ENCODE measurements around the gene AP3S2.
"Not testable (repeated sequence)": the region's sequence is repeated elsewhere in the genome, so short reads cannot be mapped to it uniquely, and the experiment has no call there.

Gene AP3S2

DNA sequence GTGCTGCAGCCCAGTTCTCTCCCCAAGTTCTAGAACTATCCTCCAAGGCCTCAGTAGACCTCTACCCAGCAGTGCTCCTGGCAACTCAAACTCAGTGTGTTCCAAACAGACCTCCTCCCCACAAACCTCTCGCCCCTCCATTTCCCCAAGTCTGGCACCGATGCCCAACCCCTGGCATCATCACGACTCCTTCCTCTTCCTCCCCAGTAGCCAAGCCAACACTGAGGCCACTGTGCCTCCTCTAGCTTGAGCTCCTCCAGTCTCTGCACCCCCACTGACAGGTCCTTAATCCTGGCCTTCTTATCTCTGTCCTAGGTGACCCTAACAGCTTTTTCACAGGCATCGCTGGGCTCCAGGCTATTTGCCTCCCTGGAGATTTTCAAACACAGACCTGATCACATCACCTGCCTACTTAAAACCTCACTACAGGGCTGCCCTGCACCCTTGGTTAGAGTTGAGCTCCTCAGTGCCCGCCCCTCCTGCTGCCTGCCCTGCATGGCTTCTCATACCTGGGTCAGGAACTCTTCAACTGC, 12.1 kb upstream of the AP3S2 start:
- no peak for DNase-seq (ENCODE audit: low read depth, low spot score)
- no peak overlapping the region for H3K4me3 ChIP-seq (ENCODE audit: low read length)

GRCh38 chr15:89904519-89904918, 10.7 kb upstream of the AP3S2 start:
- no peak overlapping the region for H3K4me3 ChIP-seq (ENCODE audit: low read length)
- no peak for DNase-seq (ENCODE audit: low read depth, low spot score)

DNA sequence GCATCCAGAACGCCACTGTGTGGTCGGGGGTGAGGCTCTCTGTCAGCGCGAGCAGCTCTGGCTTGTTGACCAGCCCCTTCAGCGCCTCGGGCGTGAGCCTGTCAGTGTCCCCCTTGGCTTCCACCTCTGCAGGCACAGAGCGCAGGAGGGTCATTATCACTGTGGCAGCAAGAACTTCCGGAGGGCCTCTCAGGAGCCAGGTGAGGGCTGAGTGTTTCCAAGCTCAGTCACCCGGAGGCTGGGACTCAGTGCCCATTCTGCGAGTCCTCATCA, 10.0 kb upstream of the AP3S2 start:
- no peak for DNase-seq (ENCODE audit: low read depth, low spot score)
- H3K4me3 ChIP-seq (ENCODE audit: low read length), result no peak overlapping the region

DNA sequence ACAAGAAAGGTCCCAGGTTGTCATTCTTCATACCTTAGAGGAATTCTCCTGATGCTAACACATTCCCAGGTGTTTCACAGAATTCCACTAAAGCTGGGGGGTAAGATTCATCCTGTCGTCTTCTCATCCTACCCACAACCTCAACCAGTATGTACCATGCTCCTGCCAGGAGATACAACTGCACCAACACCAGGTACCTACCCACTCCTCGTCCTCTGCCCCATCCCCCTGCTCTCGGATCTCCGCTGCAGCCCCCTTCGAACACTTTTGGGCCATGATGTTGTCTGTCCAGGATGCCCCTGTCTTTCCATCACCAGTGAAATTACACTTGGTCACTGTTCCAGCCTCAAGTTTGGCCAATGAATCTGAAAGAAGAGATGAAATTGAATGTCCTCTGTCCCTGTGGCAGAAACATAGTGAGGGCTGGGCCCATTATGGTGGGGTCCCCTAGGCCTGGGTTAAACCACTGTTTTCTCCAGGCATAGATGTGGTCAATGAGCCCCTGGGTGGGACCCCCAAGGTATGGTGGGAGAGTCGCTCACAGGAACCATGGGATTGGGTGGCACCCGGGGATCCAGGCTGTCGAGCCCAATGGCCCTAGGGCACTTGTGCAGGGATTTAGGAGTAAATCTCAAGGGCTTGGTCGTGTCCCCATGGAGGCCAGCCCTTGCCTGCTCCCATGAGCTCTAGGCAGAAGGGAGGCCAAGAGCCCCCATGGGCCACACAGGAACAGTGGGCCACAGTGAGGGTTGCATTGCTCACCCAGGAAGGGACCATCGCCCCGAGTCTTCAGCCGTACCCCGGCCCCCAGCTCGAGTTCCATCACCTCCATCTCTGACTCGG, 9.4 kb upstream of the AP3S2 start:
- DNase-seq (ENCODE audit: low read depth, low spot score), result no peak
- H3K4me3 ChIP-seq (ENCODE audit: low read length), result no peak overlapping the region

DNA sequence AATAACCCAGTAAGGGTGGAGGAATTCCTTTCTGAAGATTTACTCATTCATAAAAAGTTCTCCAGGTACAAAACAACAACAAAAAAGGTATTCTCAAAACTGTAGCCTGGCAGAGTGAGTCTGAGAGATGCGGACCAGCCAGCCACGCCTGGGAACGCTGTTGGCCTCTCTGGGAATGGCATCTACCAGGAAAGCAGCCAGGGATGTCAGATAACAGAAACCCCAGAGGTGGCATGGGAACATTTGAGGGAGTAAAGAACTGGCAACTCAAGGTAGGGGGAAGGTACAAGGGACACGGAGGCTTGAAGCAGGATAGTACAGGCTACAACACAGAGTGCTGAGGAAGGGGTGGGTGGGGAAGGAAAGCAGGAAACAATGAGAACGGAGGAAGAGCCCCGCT, 7.1 kb upstream of the AP3S2 start:
- DNase-seq (ENCODE audit: low read depth, low spot score), result no peak
- H3K4me3 ChIP-seq (ENCODE audit: low read length), result no peak overlapping the region

DNA sequence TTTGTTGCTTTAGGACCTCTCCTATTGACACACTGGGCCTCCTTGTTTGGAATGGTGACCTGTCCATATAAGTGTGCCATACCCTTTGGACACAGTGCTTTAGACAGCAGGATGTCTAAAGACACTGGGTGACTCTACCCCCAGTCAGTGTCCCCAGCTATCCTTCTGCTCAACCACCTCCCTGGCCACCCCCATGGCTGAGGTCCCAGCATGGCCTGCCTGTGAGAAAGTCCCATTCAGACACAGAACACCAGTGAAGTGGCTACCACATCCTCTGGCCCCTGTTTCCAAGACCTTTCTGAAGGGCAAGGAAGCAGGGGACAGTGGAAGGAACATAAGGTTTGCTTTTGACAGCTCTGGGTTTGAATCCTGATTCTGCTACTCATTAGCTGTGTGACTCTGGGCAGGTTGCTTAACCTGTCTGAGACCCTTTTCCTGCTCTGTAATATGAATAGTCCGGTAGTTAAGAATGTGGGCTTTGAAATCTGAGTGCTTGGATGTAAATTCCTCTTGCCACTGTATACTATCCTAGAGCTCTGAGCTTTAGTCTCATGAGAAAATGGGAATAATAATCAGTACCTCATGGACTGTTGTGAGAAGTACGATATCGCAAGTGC, 6.3 kb upstream of the AP3S2 start:
- DNase-seq (ENCODE audit: low read depth, low spot score), result no peak
- no peak overlapping the region for H3K4me3 ChIP-seq (ENCODE audit: low read length)

- no peak for DNase-seq (ENCODE audit: low read depth, low spot score)
- H3K4me3 ChIP-seq (ENCODE audit: low read length), result no peak overlapping the region
These were observed 5.6 kb upstream of the AP3S2 start for GRCh38 chr15:89899295-89899945.

DNA sequence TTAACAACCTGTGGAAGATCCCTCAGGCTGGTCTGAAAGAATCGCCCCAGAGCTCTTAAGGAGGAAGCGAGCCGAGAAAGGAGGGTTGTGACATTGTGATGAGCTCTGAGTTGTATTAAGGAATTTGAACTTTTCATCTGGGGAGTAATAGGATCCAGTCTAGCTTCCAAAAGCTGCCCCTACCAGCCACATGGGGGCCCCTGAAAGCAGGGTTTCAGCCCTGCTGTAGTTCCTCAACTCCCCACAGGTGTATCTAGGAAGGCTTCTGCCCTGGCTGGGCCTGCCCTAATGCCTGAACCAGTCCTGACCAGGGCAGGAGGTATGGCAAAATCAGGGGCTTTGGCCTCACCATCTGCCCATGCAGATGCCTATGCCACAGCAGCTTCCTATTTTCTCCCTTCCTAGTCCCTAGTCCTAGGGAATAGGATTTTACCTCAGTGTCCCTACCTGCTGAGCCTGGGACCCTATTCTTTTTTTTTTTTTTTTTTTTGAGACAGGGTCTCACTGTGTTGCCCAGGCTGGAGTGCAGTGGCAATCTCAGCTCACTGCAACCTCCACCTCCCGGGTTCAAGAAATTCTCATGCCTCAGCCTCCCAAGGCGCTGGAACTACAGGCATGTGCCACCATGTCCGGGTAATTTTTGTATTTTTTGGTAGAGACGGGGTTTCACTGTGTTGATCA, 5.0 kb upstream of the AP3S2 start:
- peak; percentile 70 for DNase-seq (ENCODE audit: low read depth, low spot score)
- no peak overlapping the region for H3K4me3 ChIP-seq (ENCODE audit: low read length)

DNA sequence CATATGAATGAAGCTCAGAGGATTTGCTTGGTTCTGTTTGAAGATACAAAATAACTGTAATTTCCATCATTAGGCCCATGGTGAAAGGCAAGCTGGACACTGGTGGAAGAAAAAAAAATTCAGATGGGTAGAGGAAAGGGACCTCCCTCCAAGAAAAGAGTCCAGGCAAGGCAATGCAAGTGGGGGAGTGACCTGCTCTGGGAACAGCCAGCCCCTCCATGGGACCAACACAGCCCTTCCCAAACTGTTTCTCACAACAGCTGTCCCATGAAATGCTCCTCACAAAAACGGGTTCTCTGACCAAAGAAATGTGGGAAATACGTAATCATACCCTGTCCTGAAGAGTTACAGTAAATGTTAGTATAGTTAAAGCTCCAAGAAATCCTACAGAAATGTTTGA, 4.4 kb upstream of the AP3S2 start:
- DNase-seq (ENCODE audit: low read depth, low spot score), result no peak
- H3K4me3 ChIP-seq (ENCODE audit: low read length), result no peak overlapping the region

GRCh38 chr15:89893027-89893426, 767 bp downstream of the AP3S2 start:
- no peak for DNase-seq (ENCODE audit: low read depth, low spot score)

GRCh38 chr15:89888214-89888804, 5.5 kb downstream of the AP3S2 start:
- no peak for DNase-seq (ENCODE audit: low read depth, low spot score)
- no peak overlapping the region for H3K4me3 ChIP-seq (ENCODE audit: low read length)

More at GRCh38 chr15:89893027-89893426, 767 bp downstream of the AP3S2 start:
- peak overlapping the region; percentile 89 for H3K4me3 ChIP-seq (ENCODE audit: low read length)

GRCh38 chr15:89885611-89886010, 8.2 kb downstream of the AP3S2 start:
- H3K4me3 ChIP-seq (ENCODE audit: low read length), result no peak overlapping the region
- DNase-seq (ENCODE audit: low read depth, low spot score), result no peak

DNA sequence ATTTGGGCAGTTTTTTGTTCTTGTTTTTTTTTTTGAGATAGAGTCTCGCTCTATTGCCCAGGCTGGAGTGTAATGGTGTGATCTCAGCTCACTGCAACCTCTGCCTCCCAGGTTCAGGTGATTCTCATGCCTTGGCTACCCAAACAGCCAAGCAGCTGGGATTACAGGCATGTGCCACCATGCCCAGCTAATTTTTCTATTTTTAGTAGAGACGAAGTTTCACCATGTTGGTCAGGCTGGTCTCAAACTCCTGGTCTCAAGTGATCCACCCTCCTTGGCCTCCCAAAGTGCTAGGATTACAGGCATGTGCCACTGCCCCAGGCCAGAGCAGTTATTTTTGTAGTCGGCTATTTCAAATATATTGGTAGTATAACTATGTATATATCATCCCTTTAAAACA, 8.6 kb downstream of the AP3S2 start:
- not testable (repeated sequence) for DNase-seq (ENCODE audit: low read depth, low spot score); H3K4me3 ChIP-seq (ENCODE audit: low read length)

GRCh38 chr15:89883518-89883917, 10.3 kb downstream of the AP3S2 start:
- no peak overlapping the region for H3K4me3 ChIP-seq (ENCODE audit: low read length)
- DNase-seq (ENCODE audit: low read depth, low spot score), result no peak

DNA sequence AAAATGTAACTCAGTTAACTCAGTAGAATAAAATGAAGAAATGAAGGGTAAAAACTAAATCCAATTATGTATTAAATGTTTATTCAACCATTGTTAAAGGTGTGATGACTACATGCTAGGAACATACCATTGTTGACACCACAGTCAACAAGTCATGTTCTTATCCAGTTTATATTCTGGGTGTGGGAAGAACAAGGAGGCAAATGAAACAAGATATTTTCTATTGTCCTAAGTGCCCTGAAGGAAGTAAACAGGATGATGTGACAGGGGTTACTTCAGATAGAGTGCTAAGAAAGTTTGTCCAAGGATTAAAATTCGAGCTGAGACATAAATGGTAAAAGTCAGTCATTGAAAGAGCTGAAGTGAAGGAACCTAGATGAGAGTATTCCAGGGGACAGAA, 13.1 kb downstream of the AP3S2 start:
- H3K4me3 ChIP-seq (ENCODE audit: low read length), result no peak overlapping the region
- no peak for DNase-seq (ENCODE audit: low read depth, low spot score)

DNA sequence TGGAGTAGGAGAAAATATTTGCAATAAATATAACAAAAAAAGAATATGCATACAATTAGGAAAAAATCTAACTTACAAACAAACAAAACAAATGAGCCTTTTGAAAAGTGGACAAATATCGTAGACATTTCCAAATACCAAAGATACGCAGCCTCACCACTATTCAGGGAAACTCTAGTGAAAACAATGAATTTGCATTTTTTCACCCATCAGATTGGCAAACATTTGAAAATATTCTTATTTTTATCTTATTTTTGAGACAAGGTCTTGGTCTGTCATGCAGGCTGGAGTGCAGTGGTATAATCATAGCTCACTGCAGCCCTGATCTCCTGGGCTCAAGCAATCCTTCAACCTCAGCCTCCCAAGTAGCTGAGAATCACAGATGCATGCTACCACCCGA, 15.5 kb downstream of the AP3S2 start:
- H3K4me3 ChIP-seq (ENCODE audit: low read length), result no peak overlapping the region
- no peak for DNase-seq (ENCODE audit: low read depth, low spot score)

DNA sequence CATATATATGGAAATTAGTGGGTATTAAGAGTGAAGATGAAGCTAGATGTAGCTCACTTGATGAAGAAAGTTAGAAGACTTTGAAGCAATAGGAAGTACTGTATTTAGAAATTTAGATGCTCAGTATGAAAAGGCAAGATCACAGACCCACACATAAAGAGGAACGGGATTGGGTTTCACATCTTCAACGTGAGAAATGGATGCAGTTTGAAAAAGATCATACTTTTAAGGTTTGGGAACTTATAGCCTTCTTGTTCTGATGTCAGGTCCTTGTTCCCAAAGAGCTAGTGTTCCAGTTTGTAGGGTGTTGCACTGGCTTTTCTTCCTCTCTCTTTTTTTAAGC, 16.7 kb downstream of the AP3S2 start:
- no peak overlapping the region for H3K4me3 ChIP-seq (ENCODE audit: low read length)
- no peak for DNase-seq (ENCODE audit: low read depth, low spot score)

DNA sequence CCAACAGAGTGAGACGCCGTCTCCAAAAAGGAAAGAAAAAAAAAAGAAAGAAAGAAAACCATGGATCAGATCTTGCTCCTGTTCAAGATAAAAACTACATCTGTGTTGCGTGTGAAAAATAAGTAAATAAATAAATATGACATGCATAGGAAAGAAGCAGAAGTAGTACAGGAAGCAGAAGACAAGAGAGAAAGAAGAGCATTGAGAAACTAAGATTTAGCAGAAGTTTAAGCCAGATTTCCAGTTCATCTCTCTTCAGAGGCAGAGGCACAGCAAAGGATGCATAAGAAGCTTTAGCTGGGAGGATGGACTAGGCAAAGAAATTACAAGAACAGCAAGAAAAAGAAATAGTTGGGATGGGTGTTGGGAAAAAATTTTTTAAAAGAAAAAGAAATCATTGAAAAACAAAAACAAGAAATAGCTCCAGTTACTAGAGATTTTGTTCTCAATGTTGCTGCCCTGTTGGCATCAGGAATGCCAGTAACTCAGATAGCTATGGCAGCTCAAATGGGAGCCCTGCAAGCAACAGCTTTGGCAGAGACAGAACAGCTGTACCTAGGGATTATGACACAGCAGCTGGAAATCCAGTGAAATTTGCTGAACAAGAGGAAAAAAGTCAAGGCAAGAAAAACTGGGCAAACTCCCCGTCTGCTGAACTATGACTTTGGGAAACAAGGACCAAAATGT, 17.3 kb downstream of the AP3S2 start:
- no peak overlapping the region for H3K4me3 ChIP-seq (ENCODE audit: low read length)
- DNase-seq (ENCODE audit: low read depth, low spot score), result no peak

DNA sequence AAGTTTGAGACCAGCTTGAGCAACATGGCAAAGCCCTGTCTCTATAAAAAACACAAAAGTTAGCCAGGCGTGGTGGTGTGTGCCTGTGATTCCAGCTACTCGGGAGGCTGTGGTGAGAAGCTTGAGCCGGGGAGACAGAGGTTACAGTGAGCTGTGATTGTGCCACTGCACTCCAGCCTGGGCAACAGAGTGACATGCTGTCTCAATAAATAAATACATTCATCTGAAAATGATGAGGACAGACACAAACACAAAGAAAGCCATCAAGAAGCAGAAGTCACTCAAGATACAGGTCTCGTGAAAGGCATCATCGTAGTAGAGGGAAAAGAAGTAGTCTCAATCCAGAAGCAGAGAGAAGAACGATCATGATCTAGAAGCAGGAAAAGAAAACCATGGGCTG, 18.1 kb downstream of the AP3S2 start:
- no peak overlapping the region for H3K4me3 ChIP-seq (ENCODE audit: low read length)
- DNase-seq (ENCODE audit: low read depth, low spot score), result no peak

All from Jurkat, Clone E6-1 (cell line).